GM06990 (cell line): ENCODE data around the gene ADAMTS14.

Source experiments
- DNase-seq: peaks from one replicate; pipeline ENCODE4 v3.0.0-alpha.2; 2011; ENCODE audit not compliant: insufficient read length; ENCODE audit errors: extremely low read depth
- H3K27me3 ChIP-seq: replicated peaks from 2 replicates; pipeline ENCODE4 v1.6.0; 2011; ENCODE audit warnings: low read length; ENCODE audit not compliant: control insufficient read depth, insufficient read depth
- H3K36me3 ChIP-seq: 2 replicates; pipeline ENCODE4 v1.5.1; 2011; ENCODE audit warnings: low read length; ENCODE audit not compliant: control insufficient read depth, insufficient read depth
- H3K4me3 ChIP-seq: replicated peaks from 2 replicates; pipeline ENCODE4 v1.5.1; 2011; ENCODE audit warnings: low read depth, mild to moderate bottlenecking, control low read depth, low read length
- CTCF ChIP-seq: IDR thresholded peaks from 2 replicates; pipeline ENCODE4 v1.5.1; 2011; ENCODE audit warnings: low read length, control low read depth, mild to moderate bottlenecking, inconsistent platforms; ENCODE audit not compliant: insufficient read depth, poor library complexity, severe bottlenecking

ADAMTS14 gene

GRCh38 chr10:70743879-70744278, 71.6 kb downstream of the ADAMTS14 start:
- Histone ChIP-seq H3K27me3 (no peaks in the 10 kb centered on the region), H3K36me3 (no peaks in the 10 kb centered on the region), H3K4me3 (no peak overlapping the region)
- no peak for TF ChIP-seq CTCF
- no peak for DNase-seq

- DNase-seq: no peak
- no peaks in the 10 kb centered on the region for H3K27me3 ChIP-seq
- H3K36me3 ChIP-seq: no peaks in the 10 kb centered on the region
- no peak overlapping the region for H3K4me3 ChIP-seq
- TF ChIP-seq CTCF: no peak
Observed at GRCh38 chr10:70744617-70745143, 72.4 kb downstream of the ADAMTS14 start.

DNA sequence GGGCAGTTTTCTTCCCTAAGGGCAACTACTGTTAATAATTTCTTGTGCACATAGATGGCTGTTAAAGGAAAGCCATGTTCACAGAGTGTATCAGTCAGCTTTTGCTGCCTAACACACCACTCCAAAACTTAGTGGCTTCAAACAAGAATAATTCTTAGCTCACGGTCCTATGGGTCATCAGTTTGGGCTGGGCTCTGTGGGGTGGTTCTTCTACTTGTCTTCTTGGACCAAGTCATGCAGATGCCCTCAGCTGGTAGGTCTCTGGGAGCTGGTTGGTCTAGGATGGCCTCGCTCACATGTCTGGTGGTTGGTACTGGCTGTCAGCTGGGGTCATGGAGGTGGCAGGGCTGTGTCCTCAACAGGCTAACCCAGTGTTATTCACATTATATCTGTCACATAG, 73.2 kb downstream of the ADAMTS14 start:
- no peaks in the 10 kb centered on the region for H3K36me3 ChIP-seq
- no peak for DNase-seq
- no peak overlapping the region for H3K4me3 ChIP-seq
- no peak for TF ChIP-seq CTCF
- H3K27me3 ChIP-seq: no peaks in the 10 kb centered on the region

DNA sequence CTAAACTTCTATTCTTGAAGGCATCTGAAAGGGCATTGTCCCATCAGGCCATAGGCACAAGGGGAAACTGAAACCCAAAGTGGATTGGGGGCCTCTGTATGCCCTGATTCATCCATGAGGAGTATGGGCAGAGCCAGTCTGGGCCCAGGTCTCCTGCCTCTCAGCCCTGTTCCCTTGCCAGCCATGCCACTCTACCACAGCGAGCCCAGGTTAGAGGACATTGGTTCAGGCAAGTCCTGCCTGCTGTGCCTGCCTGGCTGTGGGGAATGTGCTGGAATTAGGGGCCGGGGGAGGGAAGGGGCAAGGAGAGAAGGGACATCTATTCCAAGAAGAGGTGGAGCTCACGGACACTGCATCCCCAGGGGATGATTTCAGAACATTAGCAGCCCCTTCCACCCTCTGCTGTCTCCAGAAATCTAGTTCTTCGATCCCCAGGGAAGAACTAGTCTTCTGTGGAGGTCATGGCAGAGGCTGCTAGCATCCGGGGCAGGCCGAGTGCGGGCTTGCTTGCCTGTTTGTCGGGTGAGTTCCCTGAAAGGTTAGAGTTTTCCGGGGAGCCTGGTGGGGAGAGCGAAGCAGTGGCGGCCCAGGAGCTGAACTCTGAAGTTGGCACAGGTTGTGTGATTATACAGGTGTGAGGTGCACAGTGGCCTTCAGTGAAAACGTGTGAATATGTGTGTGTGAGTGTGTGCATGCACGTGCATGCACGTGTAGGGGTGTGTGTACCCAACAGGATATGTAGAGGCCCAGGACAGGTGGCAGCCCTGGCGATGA, 75.1 kb downstream of the ADAMTS14 start:
- Histone ChIP-seq H3K36me3 (no peaks in the 10 kb centered on the region), H3K27me3 (no peaks in the 10 kb centered on the region; the same call in 1 of the 2 replicates), H3K4me3 (no peak overlapping the region)
- DNase-seq: no peak
- TF ChIP-seq CTCF: no peak

GRCh38 chr10:70748305-70748704, 76.0 kb downstream of the ADAMTS14 start:
- TF ChIP-seq CTCF: no peak
- Histone ChIP-seq H3K4me3 (no peak overlapping the region), H3K36me3 (no peaks in the 10 kb centered on the region), H3K27me3 (no peaks in the 10 kb centered on the region; the same call in 1 of the 2 replicates)
- DNase-seq: no peak
